Measurements from ENCODE around the gene SLC11A1. TPM values are rescaled to one million over a fixed set of nuclear protein-coding genes. Genes with fewer than 3 reads are reported as not detected.

Gene SLC11A1
- 0.02 and 0.07 TPM in 2 replicates for total RNA-seq (2014; rRNA removed; shearing (Covaris generic))

- no peak for DNase-seq (ENCODE audit: low read depth)
Measured at GRCh38 chr2:218381916-218382366, at the start of gene SLC11A1. SLC11A1 (plus strand) TSS chr2:218382273; CDS start chr2:218382369, 96 bp downstream.

- no peak for DNase-seq (ENCODE audit: low read depth)
Measured at GRCh38 chr2:218332288-218332687, 49.8 kb upstream of the SLC11A1 start.

- DNase-seq (ENCODE audit: low read depth) = no peak
Measured at GRCh38 chr2:218332920-218333645, 49.0 kb upstream of the SLC11A1 start.

DNA sequence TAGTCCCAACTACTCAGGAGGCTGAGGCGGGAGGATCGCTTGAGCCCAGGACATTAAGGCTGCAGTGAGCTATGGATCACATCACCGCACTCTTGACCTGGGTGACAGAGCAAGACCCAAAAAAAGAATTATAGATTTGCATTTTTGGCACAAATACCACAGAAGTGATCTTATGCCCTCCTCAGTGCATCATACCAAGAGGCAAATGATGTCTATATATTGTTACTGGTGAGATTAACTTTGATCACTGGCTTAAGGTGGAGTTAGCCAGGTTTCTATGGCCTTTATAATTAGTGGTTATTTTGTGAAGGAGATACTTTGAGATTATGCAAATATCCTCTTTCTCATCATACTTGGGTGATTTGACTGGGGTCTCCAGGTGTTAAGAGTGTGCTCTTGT lies 47.5 kb upstream of the SLC11A1 start:
- no peak for DNase-seq (ENCODE audit: low read depth)

GRCh38 chr2:218340656-218341055 lies 41.4 kb upstream of the SLC11A1 start:
- DNase-seq (ENCODE audit: low read depth) = no peak

DNA sequence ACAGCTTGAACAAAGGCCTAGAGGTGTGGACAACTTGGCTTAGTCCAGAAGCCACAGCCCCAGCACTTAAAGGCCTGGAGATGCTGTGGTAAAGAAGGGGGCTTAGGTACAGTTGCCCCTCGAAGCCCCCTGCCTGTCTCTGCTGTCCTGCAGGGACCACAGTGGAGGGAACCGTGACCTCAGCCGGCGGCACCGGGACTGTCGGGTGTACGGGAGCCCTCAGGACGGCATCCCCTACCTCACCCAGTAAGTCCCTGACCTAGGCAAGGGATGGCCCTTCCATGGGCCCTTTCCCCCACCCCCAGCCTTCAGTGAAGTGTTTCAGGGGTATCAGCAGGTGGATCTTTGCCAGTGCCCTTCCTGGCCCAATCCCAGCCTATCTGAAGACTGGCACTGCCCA lies 40.7 kb upstream of the SLC11A1 start:
- no peak for DNase-seq (ENCODE audit: low read depth)

- no peak for DNase-seq (ENCODE audit: low read depth)
Measured at GRCh38 chr2:218342837-218343236, 39.2 kb upstream of the SLC11A1 start.

DNA sequence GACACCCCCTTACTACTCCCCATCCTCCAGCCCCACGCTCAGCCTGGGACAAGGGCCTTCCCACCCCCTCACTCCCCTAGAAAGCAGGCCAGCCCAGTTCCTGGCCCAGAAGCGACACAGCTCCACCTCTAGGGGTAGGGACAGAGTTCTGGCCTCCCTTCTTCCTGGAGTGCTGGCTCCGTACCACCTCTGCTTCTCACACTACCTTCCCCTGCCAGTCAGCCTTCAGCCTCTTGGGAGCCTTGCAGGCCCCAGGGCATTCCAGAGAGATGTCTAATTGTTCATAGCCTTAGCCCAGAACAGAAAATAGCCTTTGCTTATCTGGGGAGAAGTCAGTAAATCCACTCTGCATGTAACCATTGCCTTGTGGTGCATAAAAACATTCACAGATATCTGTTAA lies 38.5 kb upstream of the SLC11A1 start:
- peak; percentile 72 for DNase-seq (ENCODE audit: low read depth)

- peak; percentile 43 for DNase-seq (ENCODE audit: low read depth)
Measured at GRCh38 chr2:218344090-218344754, 37.9 kb upstream of the SLC11A1 start.

DNA sequence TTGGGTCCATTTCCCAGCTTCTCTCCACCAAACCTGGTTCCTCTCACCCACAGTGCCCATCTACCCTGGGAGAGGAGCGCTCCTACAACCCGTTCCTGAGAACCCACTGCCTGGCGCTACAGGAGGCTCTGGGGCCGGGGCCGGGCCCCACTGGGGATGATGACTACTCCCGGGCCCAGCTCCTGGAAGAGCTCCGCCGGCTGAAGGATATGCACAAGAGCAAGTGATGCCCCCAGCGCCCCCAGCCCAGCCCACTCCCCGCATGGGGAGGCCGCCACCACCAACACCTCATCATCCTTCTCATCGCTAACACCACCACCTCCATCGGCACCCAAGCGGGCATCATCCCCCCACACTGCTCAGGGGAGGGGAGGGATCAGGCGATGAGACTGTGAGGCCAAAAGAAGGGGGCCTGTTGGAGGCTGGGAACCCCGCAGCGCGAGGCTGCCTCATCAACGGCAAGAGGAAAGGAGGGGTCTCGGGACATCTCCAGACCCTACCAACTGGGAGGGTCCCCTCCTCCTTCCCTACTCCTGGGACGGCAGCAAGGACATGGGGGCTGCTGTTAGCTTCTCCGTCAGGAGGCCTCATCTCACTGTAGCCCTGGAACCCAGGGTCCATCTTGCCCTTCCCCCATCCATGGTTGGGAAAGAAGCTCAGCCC lies 37.2 kb upstream of the SLC11A1 start:
- no peak for DNase-seq (ENCODE audit: low read depth)

DNA sequence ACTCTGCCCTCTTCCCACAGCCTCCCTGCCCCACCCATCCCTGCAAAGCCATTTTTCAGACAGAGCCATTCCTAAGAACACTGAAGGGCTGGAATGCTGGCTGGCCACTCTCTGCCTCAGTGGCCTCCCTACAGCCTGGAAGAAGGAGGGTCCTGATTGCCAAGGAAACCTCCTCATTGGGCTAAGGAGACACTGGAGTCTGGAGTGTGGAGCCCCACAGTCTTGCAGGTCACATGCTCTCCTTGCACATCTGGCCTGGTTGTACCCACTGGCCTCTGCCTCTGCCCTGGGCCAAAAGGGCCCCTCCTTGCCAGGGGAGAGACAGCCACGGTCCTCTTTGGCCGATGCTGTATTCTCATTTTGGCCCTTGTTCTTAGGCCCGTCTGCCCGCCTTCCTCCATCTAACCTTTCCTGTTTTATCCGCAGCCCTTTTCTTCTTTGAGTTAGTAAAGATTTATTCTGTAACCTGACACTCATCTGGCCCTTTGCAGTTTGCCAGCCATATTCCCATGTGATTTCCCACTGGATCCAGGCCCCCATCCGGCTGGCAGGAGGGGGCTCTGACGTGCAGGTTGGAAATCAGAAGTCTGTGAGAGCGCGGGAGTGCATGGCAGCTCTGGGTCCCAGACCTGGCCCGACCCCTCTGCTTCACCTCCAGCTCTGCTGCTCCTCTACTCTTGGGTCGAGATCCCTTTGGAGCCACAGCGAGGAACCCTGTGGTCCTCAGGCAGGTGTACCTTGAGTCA lies 36.4 kb upstream of the SLC11A1 start:
- DNase-seq (ENCODE audit: low read depth) = no peak

DNA sequence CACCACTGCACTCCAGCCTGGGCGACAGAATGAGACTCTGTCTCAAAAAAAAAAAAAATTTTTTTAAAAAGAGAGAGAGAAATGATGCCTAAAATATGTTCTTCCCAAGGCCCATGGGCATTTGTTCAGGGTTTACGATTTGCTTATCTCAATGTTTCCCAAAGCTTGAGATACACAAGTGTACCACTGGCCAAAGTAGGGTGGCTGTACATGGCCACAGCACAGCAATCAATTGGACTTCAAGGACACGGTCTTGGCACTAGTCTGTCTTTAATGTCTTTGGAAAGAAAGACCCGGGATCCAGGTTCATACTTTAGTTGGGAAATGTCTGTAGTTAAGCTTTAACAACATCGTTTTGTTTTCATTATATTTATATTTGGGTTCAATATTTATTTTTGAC lies 34.9 kb upstream of the SLC11A1 start:
- DNase-seq (ENCODE audit: low read depth) = no peak

DNA sequence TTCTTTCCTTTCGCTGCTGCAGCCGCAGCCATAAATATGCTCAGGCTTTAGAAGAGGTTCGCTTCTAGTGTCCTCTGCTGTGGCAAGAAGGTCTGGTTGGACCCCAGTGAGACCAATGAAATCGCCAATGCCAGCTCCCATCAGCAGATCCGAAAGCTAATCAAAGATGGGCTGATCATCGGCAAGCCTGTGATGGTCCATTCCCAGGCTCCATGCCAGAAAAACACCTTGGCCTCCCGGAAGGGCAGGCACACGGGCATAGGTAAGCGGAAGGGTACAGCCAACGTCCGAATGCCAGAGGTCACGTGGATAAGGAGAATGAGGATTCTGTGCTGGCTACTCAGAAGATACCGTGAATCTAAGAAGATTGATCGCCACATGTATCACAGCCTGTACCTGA lies 28.0 kb upstream of the SLC11A1 start:
- DNase-seq (ENCODE audit: low read depth) = no peak

DNA sequence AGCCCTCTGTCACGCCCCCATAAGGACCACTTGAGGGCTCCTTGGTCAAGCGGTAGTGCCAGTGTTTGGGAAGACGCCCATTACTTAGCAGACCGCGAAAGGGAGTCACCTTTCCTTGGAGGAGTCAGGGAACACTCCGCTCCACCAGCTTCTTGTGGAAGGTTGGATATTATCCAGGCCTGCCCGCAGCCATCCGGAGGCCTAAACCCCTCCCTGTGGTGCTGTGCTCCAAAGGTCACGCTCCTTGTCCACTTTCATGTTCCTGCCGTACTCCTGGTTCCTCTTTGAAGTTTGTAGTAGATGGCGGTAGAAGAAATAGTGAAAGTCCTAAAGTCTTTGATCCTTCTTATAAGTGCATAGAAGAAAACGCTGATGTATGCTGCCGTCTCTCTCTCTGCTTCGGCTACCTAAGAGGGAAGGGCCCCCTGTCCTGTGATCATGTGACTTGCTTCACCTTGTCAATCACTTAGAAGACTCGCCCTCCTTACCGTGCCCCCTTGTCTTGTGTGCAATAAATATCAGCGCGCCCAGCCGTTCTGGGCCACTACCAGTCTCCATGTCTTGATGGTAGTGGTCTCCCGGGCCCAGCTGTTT lies 27.1 kb upstream of the SLC11A1 start:
- DNase-seq (ENCODE audit: low read depth) = no peak

DNA sequence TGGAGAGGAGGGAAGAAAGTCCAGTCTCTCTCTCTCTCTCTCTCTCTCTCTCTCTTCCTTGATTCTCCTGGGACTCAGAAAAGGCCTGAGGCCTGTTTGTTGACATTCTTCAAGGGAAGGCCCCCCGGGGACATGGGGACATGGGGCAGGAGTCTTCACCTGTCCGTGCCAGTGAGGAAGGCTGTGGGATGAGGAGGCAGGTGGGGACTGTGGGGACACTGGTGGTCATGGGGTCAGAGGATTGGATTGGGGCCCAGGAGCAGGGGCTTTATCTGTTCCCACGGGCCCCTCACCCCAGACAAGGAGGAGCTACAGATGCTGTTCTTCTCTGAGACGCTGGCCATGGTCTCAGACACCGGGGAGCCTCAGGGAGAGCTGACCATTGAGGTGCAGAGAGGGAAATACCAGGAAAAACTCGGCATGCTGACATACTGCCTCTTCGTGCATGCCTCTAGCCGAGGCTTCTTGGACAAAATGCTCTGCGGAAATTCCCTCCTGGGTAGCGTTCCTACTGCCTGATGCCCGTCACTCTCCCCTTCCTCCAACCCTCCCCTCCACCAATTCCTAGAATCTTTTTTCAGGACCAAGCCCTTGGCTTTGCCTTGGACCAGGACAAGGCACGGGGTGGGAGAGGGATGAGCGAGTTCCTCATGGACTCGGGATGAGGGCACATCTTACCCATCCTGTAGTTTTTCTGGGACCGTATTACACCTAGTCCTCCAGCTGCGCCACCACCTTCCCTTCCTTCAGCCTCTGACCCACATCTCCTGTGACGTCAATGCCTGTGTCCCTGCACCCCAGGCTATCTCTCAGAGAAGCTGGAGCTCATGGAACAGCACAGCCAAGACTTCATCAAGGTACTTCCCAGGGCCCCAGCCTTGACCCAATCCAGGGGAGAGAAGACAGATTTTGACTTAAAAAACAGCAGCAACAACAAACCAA lies 24.6 kb upstream of the SLC11A1 start:
- no peak for DNase-seq (ENCODE audit: low read depth)

GRCh38 chr2:218360453-218360852 lies 21.6 kb upstream of the SLC11A1 start:
- no peak for DNase-seq (ENCODE audit: low read depth)

DNA sequence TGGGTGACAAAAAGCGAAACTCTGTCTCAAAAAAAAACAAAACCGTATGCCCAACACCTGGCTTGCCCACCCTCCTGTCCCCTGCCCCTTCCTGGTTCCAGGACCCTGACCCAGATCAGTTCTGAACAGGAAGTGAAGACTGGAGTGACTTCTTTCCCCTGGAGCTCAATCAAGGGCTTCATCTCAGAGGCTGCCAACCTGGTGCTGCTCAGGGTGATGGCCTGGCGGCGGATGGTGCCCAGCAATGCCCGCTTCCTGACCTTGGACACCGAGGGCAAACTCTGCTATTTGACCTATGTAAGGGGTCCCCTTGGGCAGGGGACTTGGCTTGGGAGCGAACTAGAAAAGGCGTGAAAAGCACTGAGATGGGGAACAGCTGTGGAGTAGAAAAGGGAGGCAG lies 19.5 kb upstream of the SLC11A1 start:
- DNase-seq (ENCODE audit: low read depth) = no peak

GRCh38 chr2:218363736-218364135 lies 18.3 kb upstream of the SLC11A1 start:
- DNase-seq (ENCODE audit: low read depth) = no peak

DNA sequence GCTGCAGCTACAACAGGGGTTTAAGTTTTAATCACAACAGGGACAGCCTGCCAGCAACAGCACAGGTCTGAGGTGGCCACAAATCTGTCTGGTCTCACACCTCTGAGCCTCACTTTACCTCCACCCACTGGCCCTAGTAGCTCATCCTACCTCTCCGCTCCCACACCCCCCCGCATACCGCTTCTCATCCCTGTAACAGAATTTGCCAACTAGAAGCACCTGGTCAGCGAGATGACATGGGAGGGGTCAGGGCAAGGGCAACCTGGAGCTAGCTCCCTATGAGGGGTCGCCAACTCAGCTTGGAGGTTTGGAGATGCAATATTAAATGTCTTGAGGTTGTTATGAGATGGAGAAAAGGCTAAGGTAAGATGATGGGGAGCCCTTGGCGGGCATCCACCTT lies 17.9 kb upstream of the SLC11A1 start:
- no peak for DNase-seq (ENCODE audit: low read depth)

GRCh38 chr2:218366621-218367414 lies 15.3 kb upstream of the SLC11A1 start:
- DNase-seq (ENCODE audit: low read depth) = no peak

Measured in M059J (cell line).